Sigmoid colon (tissue), 4 donors: ENCODE results near the gene NEURL1.

Source experiments
- CTCF ChIP-seq, 4 experiments: fragments of 450-650 bp in 3 of 4; fragments of 200-600 bp in 1 of 4; IDR thresholded peaks; one replicate each; pipeline ENCODE4 v1.5.1; 2016 to 2019; ENCODE audit warnings: antibody characterized with exemption in 4 of 4, mild to moderate bottlenecking in 3 of 4, moderate library complexity in 2 of 4
- EP300 ChIP-seq, 4 donors: sonication (generic); formaldehyde crosslinking; IDR thresholded peaks; one replicate each; pipeline ENCODE4 v1.6.1; 2017; ENCODE audit warnings: antibody characterized with exemption in 4 of 4
- POLR2A ChIP-seq, 2 donors: fragments of 450-650 bp; IDR thresholded peaks; one replicate each; pipeline ENCODE4 v1.6.1; 2016; ENCODE audit warnings: antibody characterized with exemption in 2 of 2, mild to moderate bottlenecking in 2 of 2, moderate library complexity in 2 of 2
- POLR2AphosphoS5 ChIP-seq, 4 donors: sonication (generic); formaldehyde crosslinking; IDR thresholded peaks; one replicate each; pipeline ENCODE4 v1.6.1; 2017; ENCODE audit warnings: antibody characterized with exemption in 4 of 4

DNA sequence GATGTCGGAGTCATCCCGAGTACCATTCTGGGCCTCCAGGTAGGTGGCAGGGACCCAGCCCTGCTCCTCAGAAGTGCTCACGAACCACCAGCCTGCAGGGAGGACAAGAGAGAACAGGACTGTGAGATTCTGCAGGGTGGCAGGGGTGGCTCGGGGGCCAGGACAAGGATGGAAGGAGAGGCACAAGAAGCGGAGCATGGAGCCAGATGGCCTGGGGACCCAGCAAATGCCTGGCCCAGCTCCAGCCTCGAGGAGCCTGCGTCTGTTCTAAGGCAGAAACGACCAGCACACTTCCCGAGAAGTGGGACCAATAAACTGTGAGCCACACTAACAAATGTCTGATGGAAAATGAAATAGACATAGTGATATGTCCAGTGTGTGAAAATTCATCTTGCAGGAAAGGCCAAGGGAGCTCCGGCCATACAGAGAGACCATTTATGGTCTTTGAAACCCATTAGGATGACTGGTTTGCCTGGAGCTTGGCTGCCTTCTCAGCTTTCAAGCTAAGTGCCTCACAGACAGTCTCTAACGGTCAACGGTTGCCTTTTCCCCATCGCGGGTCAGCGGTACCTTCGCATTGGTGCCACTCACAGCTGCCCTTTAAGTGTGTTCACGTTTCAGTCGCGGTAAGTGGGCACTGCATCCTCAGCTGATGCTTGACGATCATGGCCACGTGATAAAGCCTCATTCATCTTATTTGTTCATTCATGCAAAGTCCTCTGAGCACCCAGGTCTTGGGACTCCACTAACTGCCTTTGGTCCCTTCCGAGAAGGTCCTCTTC, 133.8 kb downstream of the NEURL1 start:
- TF ChIP-seq CTCF (IDR thresholded peaks at IDR 0.05) (no peak), POLR2AphosphoS5 (IDR thresholded peaks at IDR 0.05) (no peak), EP300 (IDR thresholded peaks at IDR 0.05) (no peak), POLR2A (IDR thresholded peaks at IDR 0.05) (no peak)
